GM18868 (cell line): ENCODE data around the gene TELO2.

Source experiments
- ATAC-seq: cut with Tn5 transposase; IDR thresholded peaks from one replicate; pipeline ENCODE4 v1.9.1; 2021; ENCODE audit warnings: mild to moderate bottlenecking, moderate library complexity; ENCODE audit not compliant: unreplicated experiment

The TELO2 gene

GRCh38 chr16:1533443-1533951 is 40.3 kb downstream of the TELO2 start, which contains the start of gene TMEM204:
Gene TMEM204, plus strand, starts transcription at chr16:1533666. Its CDS starts 610 bp downstream, at chr16:1534276.
- ATAC-seq, result no peak

- no peak for ATAC-seq
Observed at GRCh38 chr16:1534021-1535020, 41.2 kb downstream of the TELO2 start.

GRCh38 chr16:1535391-1536291 is 42.5 kb downstream of the TELO2 start:
- no peak for ATAC-seq

GRCh38 chr16:1536601-1537000 is 43.4 kb downstream of the TELO2 start:
- ATAC-seq, result no peak

GRCh38 chr16:1537138-1537577 is 44.0 kb downstream of the TELO2 start:
- ATAC-seq, result no peak

- no peak for ATAC-seq
Observed at GRCh38 chr16:1537763-1538289, 44.7 kb downstream of the TELO2 start.

GRCh38 chr16:1538804-1539520 is 45.8 kb downstream of the TELO2 start:
- no peak for ATAC-seq

- no peak for ATAC-seq
Observed at GRCh38 chr16:1539720-1540555, 46.8 kb downstream of the TELO2 start.

GRCh38 chr16:1540556-1540855 is 47.3 kb downstream of the TELO2 start:
- ATAC-seq, result no peak

- ATAC-seq, result no peak
Observed at GRCh38 chr16:1541293-1542165, 48.4 kb downstream of the TELO2 start.

- no peak for ATAC-seq
Observed at GRCh38 chr16:1542166-1542500, 49.0 kb downstream of the TELO2 start.

GRCh38 chr16:1542533-1542932 is 49.4 kb downstream of the TELO2 start:
- no peak for ATAC-seq

GRCh38 chr16:1543085-1543896 is 50.1 kb downstream of the TELO2 start:
- ATAC-seq, result no peak

GRCh38 chr16:1545044-1546040 is 52.2 kb downstream of the TELO2 start:
- no peak for ATAC-seq

GRCh38 chr16:1546430-1546829 is 53.3 kb downstream of the TELO2 start:
- ATAC-seq, result no peak

- ATAC-seq, result no peak
Observed at GRCh38 chr16:1548233-1548632, 55.1 kb downstream of the TELO2 start.

- ATAC-seq, result no peak
Observed at GRCh38 chr16:1548727-1549126, 55.6 kb downstream of the TELO2 start.
